DOHH2 (cell line): ENCODE results near the gene NAT8L.

Source experiments
- EZH2phosphoT487 ChIP-seq: fragments of 200-600 bp; sonication (generic); IDR thresholded peaks from 2 replicates; pipeline ENCODE4 v1.6.1; 2017; ENCODE audit warnings: borderline replicate concordance, mild to moderate bottlenecking, antibody characterized with exemption, low read length, moderate library complexity, mixed read lengths
- TF ChIP-seq, protein P1 (sequence below): fragments of 200-600 bp; sonication (generic); IDR thresholded peaks from one replicate; pipeline ENCODE4 v1.5.1; 2014; ENCODE audit warnings: antibody characterized with exemption, mild to moderate bottlenecking, low read depth, low read length; ENCODE audit not compliant: poor library complexity, severe bottlenecking

DNA sequence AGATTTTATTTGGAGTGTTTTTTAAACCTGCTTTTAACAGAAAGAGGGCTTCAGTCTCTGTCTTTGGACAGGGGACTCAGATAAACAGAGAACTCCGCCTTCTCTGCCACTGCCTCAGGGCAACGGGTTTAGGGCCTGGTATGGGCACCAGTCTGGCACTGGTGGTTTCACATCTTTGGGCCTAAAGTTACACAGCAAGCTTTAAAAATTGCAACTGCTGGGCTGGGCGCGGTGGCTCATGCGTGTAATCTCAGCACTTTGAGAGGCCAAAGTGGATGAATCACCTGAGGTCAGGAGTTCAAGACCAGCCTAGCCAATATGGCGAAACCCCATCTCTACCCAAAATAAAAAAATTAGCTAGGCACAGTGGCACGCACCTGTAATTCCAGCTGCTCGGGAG, 10.3 kb upstream of the NAT8L start:
- TF ChIP-seq, protein P1, sequence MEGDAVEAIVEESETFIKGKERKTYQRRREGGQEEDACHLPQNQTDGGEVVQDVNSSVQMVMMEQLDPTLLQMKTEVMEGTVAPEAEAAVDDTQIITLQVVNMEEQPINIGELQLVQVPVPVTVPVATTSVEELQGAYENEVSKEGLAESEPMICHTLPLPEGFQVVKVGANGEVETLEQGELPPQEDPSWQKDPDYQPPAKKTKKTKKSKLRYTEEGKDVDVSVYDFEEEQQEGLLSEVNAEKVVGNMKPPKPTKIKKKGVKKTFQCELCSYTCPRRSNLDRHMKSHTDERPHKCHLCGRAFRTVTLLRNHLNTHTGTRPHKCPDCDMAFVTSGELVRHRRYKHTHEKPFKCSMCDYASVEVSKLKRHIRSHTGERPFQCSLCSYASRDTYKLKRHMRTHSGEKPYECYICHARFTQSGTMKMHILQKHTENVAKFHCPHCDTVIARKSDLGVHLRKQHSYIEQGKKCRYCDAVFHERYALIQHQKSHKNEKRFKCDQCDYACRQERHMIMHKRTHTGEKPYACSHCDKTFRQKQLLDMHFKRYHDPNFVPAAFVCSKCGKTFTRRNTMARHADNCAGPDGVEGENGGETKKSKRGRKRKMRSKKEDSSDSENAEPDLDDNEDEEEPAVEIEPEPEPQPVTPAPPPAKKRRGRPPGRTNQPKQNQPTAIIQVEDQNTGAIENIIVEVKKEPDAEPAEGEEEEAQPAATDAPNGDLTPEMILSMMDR, result no peak
- TF ChIP-seq EZH2phosphoT487, result no peak
